WTC11 (cell line): Measurements from ENCODE around the gene TRIM47.

ENCODE experiments used
- JUN ChIP-seq: sonication (generic); formaldehyde crosslinking; IDR thresholded peaks from 2 replicates; pipeline ENCODE4 v1.8.0; 2023; ENCODE audit warnings: mild to moderate bottlenecking, missing genetic modification reagents
- NR1H2 ChIP-seq: sonication (generic); formaldehyde crosslinking; IDR thresholded peaks from 2 replicates; pipeline ENCODE4 v1.9.0; 2021; ENCODE audit warnings: mild to moderate bottlenecking, moderate library complexity, missing genetic modification reagents
- NR3C1 ChIP-seq: sonication (generic); formaldehyde crosslinking; conservative IDR thresholded peaks from 2 replicates; pipeline ENCODE4 v1.8.1; 2023; ENCODE audit warnings: low read depth, mild to moderate bottlenecking, missing genetic modification reagents
- SP1 ChIP-seq: sonication (generic); formaldehyde crosslinking; conservative IDR thresholded peaks from 2 replicates; pipeline ENCODE4 v1.8.1; 2022; ENCODE audit warnings: missing genetic modification reagents
- ZNF232 ChIP-seq: sonication (generic); formaldehyde crosslinking; IDR thresholded peaks from 2 replicates; pipeline ENCODE4 v1.8.0; 2022; ENCODE audit warnings: mild to moderate bottlenecking, missing genetic modification reagents
- TF ChIP-seq, protein P1 (sequence below): sonication (generic); formaldehyde crosslinking; IDR thresholded peaks from 2 replicates; pipeline ENCODE4 v1.8.0; 2022; ENCODE audit warnings: missing genetic modification reagents
- TF ChIP-seq, protein P2 (sequence below): fragments of 200-600 bp; IDR thresholded peaks from 2 replicates; pipeline ENCODE4 v1.8.0; 2022; ENCODE audit warnings: antibody characterized with exemption
- TF ChIP-seq, protein P3 (sequence below): sonication (generic); formaldehyde crosslinking; IDR thresholded peaks from 2 replicates; pipeline ENCODE4 v1.8.0; 2022; ENCODE audit warnings: mild to moderate bottlenecking, missing genetic modification reagents
- TF ChIP-seq, protein P4 (sequence below): fragments of 250-450 bp; sonication (Bioruptor Pico); IDR thresholded peaks from 2 replicates; pipeline ENCODE4 v1.9.0; 2021; ENCODE audit warnings: mild to moderate bottlenecking
- TF ChIP-seq, protein P5 (sequence below): sonication (generic); formaldehyde crosslinking; IDR thresholded peaks from 2 replicates; pipeline ENCODE4 v1.8.0; 2022; ENCODE audit warnings: mild to moderate bottlenecking, missing genetic modification reagents

DNA sequence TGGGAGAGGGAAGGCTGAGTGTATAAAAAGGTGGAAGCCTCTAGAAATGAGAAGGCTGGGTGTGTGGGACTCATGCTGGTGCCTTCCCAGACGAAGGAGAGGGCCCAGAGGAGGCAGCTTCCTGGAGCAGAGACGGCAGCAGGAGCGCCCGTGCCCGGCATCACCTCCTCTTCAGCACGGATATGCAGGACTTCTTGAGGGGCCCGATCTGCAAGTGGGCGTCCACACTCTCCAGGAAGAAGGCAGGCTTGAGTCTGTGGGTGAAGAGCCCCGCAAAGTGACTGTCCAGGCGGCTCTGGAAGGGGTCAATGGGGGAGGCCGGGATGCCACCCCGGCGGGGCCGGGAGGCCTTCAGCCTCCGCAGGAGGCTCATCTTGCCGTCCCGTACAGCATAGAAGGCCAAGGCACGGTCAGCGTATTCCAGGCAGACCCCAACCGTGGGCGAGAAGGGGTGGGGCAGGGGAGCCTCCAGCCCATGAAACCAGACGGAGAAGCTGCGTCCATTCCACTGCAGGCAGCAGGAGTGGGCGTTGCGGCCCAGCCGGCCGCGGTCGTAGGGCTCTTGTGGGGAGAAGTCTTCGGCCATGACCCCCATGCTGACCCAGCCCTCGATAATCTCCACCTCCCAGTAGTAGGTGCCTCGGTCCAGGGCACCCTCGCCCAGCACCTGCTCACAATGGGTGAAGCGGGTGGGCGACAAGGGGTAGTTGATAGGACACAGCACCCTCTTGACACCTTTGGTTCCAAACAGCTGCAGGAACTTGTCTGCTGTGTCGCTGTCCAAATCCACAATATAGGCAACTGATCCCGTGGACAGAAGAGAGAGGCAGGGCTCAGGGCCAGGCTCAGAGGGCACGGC lies 3.8 kb downstream of the TRIM47 start:
- no peak for TF ChIP-seq SP1 (CRISPR knock-in tag)
- TF ChIP-seq, protein P1, sequence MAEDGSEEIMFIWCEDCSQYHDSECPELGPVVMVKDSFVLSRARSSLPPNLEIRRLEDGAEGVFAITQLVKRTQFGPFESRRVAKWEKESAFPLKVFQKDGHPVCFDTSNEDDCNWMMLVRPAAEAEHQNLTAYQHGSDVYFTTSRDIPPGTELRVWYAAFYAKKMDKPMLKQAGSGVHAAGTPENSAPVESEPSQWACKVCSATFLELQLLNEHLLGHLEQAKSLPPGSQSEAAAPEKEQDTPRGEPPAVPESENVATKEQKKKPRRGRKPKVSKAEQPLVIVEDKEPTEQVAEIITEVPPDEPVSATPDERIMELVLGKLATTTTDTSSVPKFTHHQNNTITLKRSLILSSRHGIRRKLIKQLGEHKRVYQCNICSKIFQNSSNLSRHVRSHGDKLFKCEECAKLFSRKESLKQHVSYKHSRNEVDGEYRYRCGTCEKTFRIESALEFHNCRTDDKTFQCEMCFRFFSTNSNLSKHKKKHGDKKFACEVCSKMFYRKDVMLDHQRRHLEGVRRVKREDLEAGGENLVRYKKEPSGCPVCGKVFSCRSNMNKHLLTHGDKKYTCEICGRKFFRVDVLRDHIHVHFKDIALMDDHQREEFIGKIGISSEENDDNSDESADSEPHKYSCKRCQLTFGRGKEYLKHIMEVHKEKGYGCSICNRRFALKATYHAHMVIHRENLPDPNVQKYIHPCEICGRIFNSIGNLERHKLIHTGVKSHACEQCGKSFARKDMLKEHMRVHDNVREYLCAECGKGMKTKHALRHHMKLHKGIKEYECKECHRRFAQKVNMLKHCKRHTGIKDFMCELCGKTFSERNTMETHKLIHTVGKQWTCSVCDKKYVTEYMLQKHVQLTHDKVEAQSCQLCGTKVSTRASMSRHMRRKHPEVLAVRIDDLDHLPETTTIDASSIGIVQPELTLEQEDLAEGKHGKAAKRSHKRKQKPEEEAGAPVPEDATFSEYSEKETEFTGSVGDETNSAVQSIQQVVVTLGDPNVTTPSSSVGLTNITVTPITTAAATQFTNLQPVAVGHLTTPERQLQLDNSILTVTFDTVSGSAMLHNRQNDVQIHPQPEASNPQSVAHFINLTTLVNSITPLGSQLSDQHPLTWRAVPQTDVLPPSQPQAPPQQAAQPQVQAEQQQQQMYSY, result no peak
- TF ChIP-seq, protein P2, sequence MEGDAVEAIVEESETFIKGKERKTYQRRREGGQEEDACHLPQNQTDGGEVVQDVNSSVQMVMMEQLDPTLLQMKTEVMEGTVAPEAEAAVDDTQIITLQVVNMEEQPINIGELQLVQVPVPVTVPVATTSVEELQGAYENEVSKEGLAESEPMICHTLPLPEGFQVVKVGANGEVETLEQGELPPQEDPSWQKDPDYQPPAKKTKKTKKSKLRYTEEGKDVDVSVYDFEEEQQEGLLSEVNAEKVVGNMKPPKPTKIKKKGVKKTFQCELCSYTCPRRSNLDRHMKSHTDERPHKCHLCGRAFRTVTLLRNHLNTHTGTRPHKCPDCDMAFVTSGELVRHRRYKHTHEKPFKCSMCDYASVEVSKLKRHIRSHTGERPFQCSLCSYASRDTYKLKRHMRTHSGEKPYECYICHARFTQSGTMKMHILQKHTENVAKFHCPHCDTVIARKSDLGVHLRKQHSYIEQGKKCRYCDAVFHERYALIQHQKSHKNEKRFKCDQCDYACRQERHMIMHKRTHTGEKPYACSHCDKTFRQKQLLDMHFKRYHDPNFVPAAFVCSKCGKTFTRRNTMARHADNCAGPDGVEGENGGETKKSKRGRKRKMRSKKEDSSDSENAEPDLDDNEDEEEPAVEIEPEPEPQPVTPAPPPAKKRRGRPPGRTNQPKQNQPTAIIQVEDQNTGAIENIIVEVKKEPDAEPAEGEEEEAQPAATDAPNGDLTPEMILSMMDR, result no peak
- no peak for TF ChIP-seq ZNF232 (CRISPR knock-in tag)
- TF ChIP-seq NR1H2 (CRISPR knock-in tag), result no peak
- TF ChIP-seq, protein P3, sequence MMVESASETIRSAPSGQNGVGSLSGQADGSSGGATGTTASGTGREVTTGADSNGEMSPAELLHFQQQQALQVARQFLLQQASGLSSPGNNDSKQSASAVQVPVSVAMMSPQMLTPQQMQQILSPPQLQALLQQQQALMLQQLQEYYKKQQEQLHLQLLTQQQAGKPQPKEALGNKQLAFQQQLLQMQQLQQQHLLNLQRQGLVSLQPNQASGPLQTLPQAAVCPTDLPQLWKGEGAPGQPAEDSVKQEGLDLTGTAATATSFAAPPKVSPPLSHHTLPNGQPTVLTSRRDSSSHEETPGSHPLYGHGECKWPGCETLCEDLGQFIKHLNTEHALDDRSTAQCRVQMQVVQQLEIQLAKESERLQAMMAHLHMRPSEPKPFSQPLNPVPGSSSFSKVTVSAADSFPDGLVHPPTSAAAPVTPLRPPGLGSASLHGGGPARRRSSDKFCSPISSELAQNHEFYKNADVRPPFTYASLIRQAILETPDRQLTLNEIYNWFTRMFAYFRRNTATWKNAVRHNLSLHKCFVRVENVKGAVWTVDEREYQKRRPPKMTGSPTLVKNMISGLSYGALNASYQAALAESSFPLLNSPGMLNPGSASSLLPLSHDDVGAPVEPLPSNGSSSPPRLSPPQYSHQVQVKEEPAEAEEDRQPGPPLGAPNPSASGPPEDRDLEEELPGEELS, result no peak
- TF ChIP-seq, protein P4, sequence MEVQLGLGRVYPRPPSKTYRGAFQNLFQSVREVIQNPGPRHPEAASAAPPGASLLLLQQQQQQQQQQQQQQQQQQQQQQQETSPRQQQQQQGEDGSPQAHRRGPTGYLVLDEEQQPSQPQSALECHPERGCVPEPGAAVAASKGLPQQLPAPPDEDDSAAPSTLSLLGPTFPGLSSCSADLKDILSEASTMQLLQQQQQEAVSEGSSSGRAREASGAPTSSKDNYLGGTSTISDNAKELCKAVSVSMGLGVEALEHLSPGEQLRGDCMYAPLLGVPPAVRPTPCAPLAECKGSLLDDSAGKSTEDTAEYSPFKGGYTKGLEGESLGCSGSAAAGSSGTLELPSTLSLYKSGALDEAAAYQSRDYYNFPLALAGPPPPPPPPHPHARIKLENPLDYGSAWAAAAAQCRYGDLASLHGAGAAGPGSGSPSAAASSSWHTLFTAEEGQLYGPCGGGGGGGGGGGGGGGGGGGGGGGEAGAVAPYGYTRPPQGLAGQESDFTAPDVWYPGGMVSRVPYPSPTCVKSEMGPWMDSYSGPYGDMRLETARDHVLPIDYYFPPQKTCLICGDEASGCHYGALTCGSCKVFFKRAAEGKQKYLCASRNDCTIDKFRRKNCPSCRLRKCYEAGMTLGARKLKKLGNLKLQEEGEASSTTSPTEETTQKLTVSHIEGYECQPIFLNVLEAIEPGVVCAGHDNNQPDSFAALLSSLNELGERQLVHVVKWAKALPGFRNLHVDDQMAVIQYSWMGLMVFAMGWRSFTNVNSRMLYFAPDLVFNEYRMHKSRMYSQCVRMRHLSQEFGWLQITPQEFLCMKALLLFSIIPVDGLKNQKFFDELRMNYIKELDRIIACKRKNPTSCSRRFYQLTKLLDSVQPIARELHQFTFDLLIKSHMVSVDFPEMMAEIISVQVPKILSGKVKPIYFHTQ, result no peak
- TF ChIP-seq JUN (CRISPR knock-in tag), result no peak
- TF ChIP-seq NR3C1 (CRISPR knock-in tag), result no peak
- TF ChIP-seq, protein P5, sequence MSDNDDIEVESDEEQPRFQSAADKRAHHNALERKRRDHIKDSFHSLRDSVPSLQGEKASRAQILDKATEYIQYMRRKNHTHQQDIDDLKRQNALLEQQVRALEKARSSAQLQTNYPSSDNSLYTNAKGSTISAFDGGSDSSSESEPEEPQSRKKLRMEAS (CRISPR knock-in tag), result no peak
